Liver (tissue), 9 donors: ENCODE data around the gene TAOK2. TPM values are rescaled to one million over a fixed set of nuclear protein-coding genes. Genes with fewer than 3 reads are reported as not detected.

Experiments used
- DNase-seq: peaks from one replicate; pipeline ENCODE4 v3.0.0-alpha.2; 2017; ENCODE audit warnings: low spot score
- H3K27ac ChIP-seq, 2 donors: one replicate each; pipeline ENCODE4 v1.7.0; 2013; ENCODE audit warnings: inconsistent platforms in 2 of 2, low read length in 2 of 2, control low read depth in 1 of 2, low read depth in 1 of 2, mild to moderate bottlenecking in 1 of 2
- H3K27me3 ChIP-seq, 4 donors: one replicate each; pipeline versions ENCODE4 v1.6.1 to v1.7.0; 2013; ENCODE audit warnings: low read length in 3 of 4, inconsistent platforms in 1 of 4, mild to moderate bottlenecking in 1 of 4, moderate library complexity in 1 of 4; ENCODE audit not compliant: control insufficient read depth in 4 of 4, insufficient read depth in 4 of 4
- H3K36me3 ChIP-seq, 4 donors: one replicate each; pipeline versions ENCODE4 v1.6.1 to v1.7.0; 2013; ENCODE audit warnings: low read length in 3 of 4, mild to moderate bottlenecking in 3 of 4, low read depth in 1 of 4, moderate library complexity in 1 of 4; ENCODE audit not compliant: control insufficient read depth in 4 of 4, insufficient read depth in 3 of 4
- H3K4me1 ChIP-seq, 4 donors: one replicate each; pipeline versions ENCODE4 v1.6.1 to v1.7.0; 2013; ENCODE audit warnings: low read length in 3 of 4, mild to moderate bottlenecking in 3 of 4, moderate library complexity in 1 of 4; ENCODE audit not compliant: control insufficient read depth in 4 of 4, insufficient read depth in 4 of 4
- H3K4me3 ChIP-seq, 3 donors: one replicate each; pipeline versions ENCODE4 v1.6.1 to v1.7.0; 2013; ENCODE audit warnings: low read length in 3 of 3, control low read depth in 1 of 3, low read depth in 1 of 3, mild to moderate bottlenecking in 1 of 3
- H3K9ac ChIP-seq, 2 donors: one replicate each; pipeline ENCODE4 v1.7.0; 2013; ENCODE audit warnings: low read length in 2 of 2, mild to moderate bottlenecking in 2 of 2, moderate library complexity in 2 of 2, control low read depth in 1 of 2, low read depth in 1 of 2
- H3K9me3 ChIP-seq, 4 donors: one replicate each; pipeline versions ENCODE4 v1.6.1 to v1.7.0; 2013; ENCODE audit warnings: low read length in 3 of 4; ENCODE audit not compliant: control insufficient read depth in 4 of 4
- ATF3 ChIP-seq: IDR thresholded peaks from 2 replicates; pipeline ENCODE4 v1.6.1; 2016; ENCODE audit warnings: antibody characterized with exemption
- CTCF ChIP-seq: fragments of 150-350 bp; IDR thresholded peaks from 2 replicates; pipeline ENCODE4 v1.5.1; 2017; ENCODE audit warnings: improper control_type of control experiment, low read depth, low read length; ENCODE audit not compliant: missing input control
- EGR1 ChIP-seq, 2 donors: IDR thresholded peaks; 2 replicates each; pipeline ENCODE4 v1.6.1; 2016 to 2018; ENCODE audit warnings: antibody characterized with exemption in 2 of 2, low read depth in 2 of 2
- FOXA1 ChIP-seq: IDR thresholded peaks from 2 replicates; pipeline ENCODE4 v1.6.1; 2016; ENCODE audit warnings: antibody characterized with exemption
- GABPA ChIP-seq, 2 donors: IDR thresholded peaks in 1 of 2; conservative IDR thresholded peaks in 1 of 2; 2 replicates each; pipeline ENCODE4 v1.6.1; 2016; ENCODE audit warnings: antibody characterized with exemption in 2 of 2, mild to moderate bottlenecking in 1 of 2, moderate library complexity in 1 of 2
- HNF4A ChIP-seq, 2 donors: conservative IDR thresholded peaks; 2 replicates each; pipeline ENCODE4 v1.6.1; 2016; ENCODE audit warnings: antibody characterized with exemption in 2 of 2, mild to moderate bottlenecking in 2 of 2
- HNF4G ChIP-seq: IDR thresholded peaks from 2 replicates; pipeline ENCODE4 v1.6.1; 2016; ENCODE audit warnings: antibody characterized with exemption
- JUND ChIP-seq, 2 donors: IDR thresholded peaks; 2 replicates each; pipeline ENCODE4 v1.6.1; 2016; ENCODE audit warnings: antibody characterized with exemption in 2 of 2
- MAX ChIP-seq: IDR thresholded peaks from 2 replicates; pipeline ENCODE4 v1.6.1; 2016; ENCODE audit warnings: antibody characterized with exemption
- NR2F2 ChIP-seq: IDR thresholded peaks from 2 replicates; pipeline ENCODE4 v1.6.1; 2016; ENCODE audit warnings: antibody characterized with exemption
- RAD21 ChIP-seq, 2 donors: IDR thresholded peaks; 2 replicates each; pipeline ENCODE4 v1.6.1; 2016; ENCODE audit warnings: antibody characterized with exemption in 2 of 2, mild to moderate bottlenecking in 2 of 2
- REST ChIP-seq: IDR thresholded peaks from 2 replicates; pipeline ENCODE4 v1.6.1; 2016; ENCODE audit warnings: antibody characterized with exemption, mild to moderate bottlenecking
- RXRA ChIP-seq, 2 donors: IDR thresholded peaks; 2 replicates each; pipeline ENCODE4 v1.6.1; 2017 to 2018; ENCODE audit warnings: antibody characterized with exemption in 2 of 2, mild to moderate bottlenecking in 1 of 2
- SP1 ChIP-seq: IDR thresholded peaks from 2 replicates; pipeline ENCODE4 v1.6.1; 2018; ENCODE audit warnings: antibody characterized with exemption, mild to moderate bottlenecking
- TAF1 ChIP-seq: conservative IDR thresholded peaks from 2 replicates; pipeline ENCODE4 v1.6.1; 2016; ENCODE audit warnings: antibody characterized with exemption, mild to moderate bottlenecking
- YY1 ChIP-seq: IDR thresholded peaks from 2 replicates; pipeline ENCODE4 v1.6.1; 2016; ENCODE audit warnings: antibody characterized with exemption, mild to moderate bottlenecking
- WGBS: extraction: QIAGEN DNeasy Blood & Tissue Kit; methylation state at CpG from one replicate; pipeline ENCODE4 v1.1.7; 2013; 5-methylcytosine and 5-hydroxymethylcytosine counted together
- polyA plus RNA-seq, 2 donors: library from polyadenylated mRNA; stranded (reverse) in 1 of 2; unstranded in 1 of 2; fragments of 200-250 nt in 1 of 2; fragments of >200 nt in 1 of 2; fragmentation: Nextera tagmentation in 1 of 2; extraction: Ambion mirVana in 1 of 2; gene quantifications; one replicate each; pipeline versions ENCODE4 v1.2.1 to v1.2.3, GENCODE V29; 2013 to 2015
- total RNA-seq, 2 donors: library from RNA; depleted of rRNA; stranded (reverse); fragments of >200 nt; gene quantifications; one replicate each; pipeline ENCODE4 v1.2.3, GENCODE V29; 2014
- donor health status: healthy.
- donor health status: healthy.
- donor health status: healthy.
- donor health status: healthy.
- donor health status: healthy.

TAOK2 gene
- total RNA-seq (10 to 100 TPM; 19.0 to 27.9 TPM), polyA plus RNA-seq (10 to 100 TPM in 1 of 2 donors, 1 to 10 TPM in 1; 2.2 to 12.9 TPM)

- peak; percentile 20 to 52 for TF ChIP-seq RAD21 (IDR thresholded peaks at IDR 0.05)
- TF ChIP-seq REST, result peak; percentile 67
- TF ChIP-seq GABPA (IDR thresholded peaks at IDR 0.05 in 1 of 2, conservative IDR thresholded peaks at IDR 0.05 in 1 of 2), result peak in 1 of 2 donors; percentile 80
- no peak for TF ChIP-seq FOXA1
- no peak for TF ChIP-seq HNF4G
- TF ChIP-seq RXRA (IDR thresholded peaks at IDR 0.05), result no peak
- no peak for TF ChIP-seq NR2F2
- peak; percentile 62 for TF ChIP-seq MAX
- TF ChIP-seq CTCF, result no peak
- peak; percentile 86 to 96 for TF ChIP-seq EGR1 (IDR thresholded peaks at IDR 0.05; ENCODE audit: low read depth in 2 of 2)
- TF ChIP-seq JUND (IDR thresholded peaks at IDR 0.05), result no peak
- TF ChIP-seq SP1, result peak; percentile 57
- TF ChIP-seq YY1, result peak; percentile 96
- no peak for TF ChIP-seq ATF3
- peak; percentile 94 for DNase-seq
- peak within 1 kb of the TSS; percentile 67 to 87 (median 81) for H3K4me3 ChIP-seq
- H3K27me3 ChIP-seq, result no peaks in the 10 kb centered on the region
- peak within 1 kb of the TSS; percentile 74 to 87 for H3K9ac ChIP-seq
- no peaks in the 10 kb centered on the region for H3K9me3 ChIP-seq
- peak within 1 kb of the TSS; percentile 69 to 76 for H3K27ac ChIP-seq
- 3% methylated on average over 75 of the region's 75 CpGs for WGBS
- H3K4me1 ChIP-seq, result peaks cover 3 to 30% (median 24%) of the 10 kb centered on the region in 4 donors
- peaks cover 2 to 20% (median 12%) of the 10 kb centered on the region in 4 donors for H3K36me3 ChIP-seq
Observed at GRCh38 chr16:29973384-29974246, at the start of gene TAOK2. Gene TAOK2, plus strand, starts transcription at chr16:29973868. Its CDS starts 3,905 bp downstream, at chr16:29977773.

GRCh38 chr16:29925105-29925756 is 48.4 kb upstream of the TAOK2 start:
- peak overlapping the region; percentile 36 to 68 for H3K9ac ChIP-seq
- H3K36me3 ChIP-seq, result peaks cover 4 to 16% (median 9%) of the 10 kb centered on the region in 4 donors
- H3K4me3 ChIP-seq, result peak overlapping the region; percentile 80 to 99 (median 96)
- WGBS, result 11% methylated on average over 9 of the region's 9 CpGs
- peaks cover 7 to 19% (median 15%) of the 10 kb centered on the region in 4 donors for H3K4me1 ChIP-seq
- no peak for DNase-seq
- H3K27ac ChIP-seq, result no peak overlapping the region
- H3K9me3 ChIP-seq, result no peaks in the 10 kb centered on the region
- no peaks in the 10 kb centered on the region for H3K27me3 ChIP-seq
- TF ChIP-seq ATF3 (no peak), RAD21 (IDR thresholded peaks at IDR 0.05) (no peak), RXRA (IDR thresholded peaks at IDR 0.05) (no peak), EGR1 (IDR thresholded peaks at IDR 0.05; ENCODE audit: low read depth in 2 of 2) (no peak), MAX (no peak), TAF1 (no peak), CTCF (no peak), HNF4A (conservative IDR thresholded peaks at IDR 0.05) (no peak), YY1 (no peak), GABPA (IDR thresholded peaks at IDR 0.05 in 1 of 2, conservative IDR thresholded peaks at IDR 0.05 in 1 of 2) (no peak)
